Stimulated activated CD4-positive, alpha-beta T cell treated with anti-CD3 and anti-CD28 coated beads, Interleukin-15, amount 100 ng/mL, for 48 hours (primary cell): ENCODE results near the gene MIA2.
"Not testable (repeated sequence)": the region's sequence is repeated elsewhere in the genome, so short reads cannot be mapped to it uniquely, and the experiment has no call there.

Experiments
- DNase-seq, 2 donors: peaks; one replicate each; pipeline ENCODE4 v3.0.0-alpha.2; 2020; ENCODE audit warnings: low read depth in 2 of 2

Gene MIA2, protein sequence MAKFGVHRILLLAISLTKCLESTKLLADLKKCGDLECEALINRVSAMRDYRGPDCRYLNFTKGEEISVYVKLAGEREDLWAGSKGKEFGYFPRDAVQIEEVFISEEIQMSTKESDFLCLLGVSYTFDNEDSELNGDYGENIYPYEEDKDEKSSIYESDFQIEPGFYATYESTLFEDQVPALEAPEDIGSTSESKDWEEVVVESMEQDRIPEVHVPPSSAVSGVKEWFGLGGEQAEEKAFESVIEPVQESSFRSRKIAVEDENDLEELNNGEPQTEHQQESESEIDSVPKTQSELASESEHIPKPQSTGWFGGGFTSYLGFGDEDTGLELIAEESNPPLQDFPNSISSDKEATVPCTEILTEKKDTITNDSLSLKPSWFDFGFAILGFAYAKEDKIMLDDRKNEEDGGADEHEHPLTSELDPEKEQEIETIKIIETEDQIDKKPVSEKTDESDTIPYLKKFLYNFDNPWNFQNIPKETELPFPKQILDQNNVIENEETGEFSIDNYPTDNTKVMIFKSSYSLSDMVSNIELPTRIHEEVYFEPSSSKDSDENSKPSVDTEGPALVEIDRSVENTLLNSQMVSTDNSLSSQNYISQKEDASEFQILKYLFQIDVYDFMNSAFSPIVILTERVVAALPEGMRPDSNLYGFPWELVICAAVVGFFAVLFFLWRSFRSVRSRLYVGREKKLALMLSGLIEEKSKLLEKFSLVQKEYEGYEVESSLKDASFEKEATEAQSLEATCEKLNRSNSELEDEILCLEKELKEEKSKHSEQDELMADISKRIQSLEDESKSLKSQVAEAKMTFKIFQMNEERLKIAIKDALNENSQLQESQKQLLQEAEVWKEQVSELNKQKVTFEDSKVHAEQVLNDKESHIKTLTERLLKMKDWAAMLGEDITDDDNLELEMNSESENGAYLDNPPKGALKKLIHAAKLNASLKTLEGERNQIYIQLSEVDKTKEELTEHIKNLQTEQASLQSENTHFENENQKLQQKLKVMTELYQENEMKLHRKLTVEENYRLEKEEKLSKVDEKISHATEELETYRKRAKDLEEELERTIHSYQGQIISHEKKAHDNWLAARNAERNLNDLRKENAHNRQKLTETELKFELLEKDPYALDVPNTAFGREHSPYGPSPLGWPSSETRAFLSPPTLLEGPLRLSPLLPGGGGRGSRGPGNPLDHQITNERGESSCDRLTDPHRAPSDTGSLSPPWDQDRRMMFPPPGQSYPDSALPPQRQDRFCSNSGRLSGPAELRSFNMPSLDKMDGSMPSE (N-terminal part only)

DNA sequence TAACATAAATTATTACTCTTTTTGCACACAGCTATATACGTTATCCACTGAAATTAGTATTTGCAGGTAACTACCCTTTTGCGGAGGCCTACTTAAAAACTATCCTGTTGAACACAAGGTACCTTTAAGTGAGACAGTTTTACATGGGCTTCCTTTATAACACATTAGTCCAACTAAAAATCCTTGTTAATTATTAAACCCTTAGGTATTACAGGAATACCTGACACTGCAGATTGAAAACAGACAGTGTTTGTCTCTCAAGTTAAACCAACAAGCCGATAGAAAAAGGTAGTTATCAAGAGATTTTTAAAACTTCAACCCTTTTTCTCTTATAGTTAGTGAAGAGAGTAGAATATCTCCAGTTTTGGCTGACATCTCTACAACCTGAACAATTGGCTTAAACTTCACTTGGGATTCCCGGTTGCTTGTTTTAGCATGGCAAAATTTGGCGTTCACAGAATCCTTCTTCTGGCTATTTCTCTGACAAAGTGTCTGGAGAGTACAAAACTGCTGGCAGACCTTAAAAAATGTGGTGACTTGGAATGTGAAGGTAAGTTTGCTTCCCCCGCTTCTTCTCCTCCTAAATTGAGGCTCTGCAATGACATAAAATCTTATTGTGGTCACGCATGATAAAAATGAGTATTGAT, at the start of gene MIA2:
MIA2 (plus strand) TSS at position 236 of the 647 bp plus-strand sequence; CDS start at position 436, 200 bp downstream.
- DNase-seq: no peak

DNA sequence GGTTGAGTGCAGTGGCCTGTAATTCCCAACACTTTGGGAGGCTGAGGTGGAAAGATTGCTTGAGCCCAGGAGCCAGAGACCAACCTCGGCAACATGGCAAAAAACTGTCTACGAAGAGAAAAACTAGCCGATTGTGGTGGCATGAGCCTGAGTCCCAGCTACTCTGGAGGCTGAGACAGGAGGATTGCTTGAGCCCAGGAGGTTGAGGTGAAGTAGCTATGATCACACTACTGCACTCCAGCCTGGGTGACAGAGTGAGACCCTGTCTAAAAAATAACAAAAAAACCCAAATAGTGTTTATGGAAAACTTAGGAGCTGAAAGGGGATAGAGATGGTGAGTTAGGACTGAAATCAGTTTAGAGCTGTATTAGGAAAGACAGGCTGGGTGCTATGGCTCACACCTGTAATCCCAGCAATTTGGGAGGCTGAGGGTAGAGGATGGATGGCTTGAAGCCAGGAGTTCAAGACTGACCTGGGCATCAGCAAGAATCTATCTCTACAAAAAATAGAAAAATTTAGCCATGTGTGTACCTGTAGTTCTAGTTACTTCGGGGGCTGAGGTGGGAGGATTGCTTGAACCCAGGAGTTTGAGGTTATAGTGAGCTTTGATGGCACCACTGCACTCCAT, 49.0 kb upstream of the MIA2 start:
- no peak for DNase-seq

DNA sequence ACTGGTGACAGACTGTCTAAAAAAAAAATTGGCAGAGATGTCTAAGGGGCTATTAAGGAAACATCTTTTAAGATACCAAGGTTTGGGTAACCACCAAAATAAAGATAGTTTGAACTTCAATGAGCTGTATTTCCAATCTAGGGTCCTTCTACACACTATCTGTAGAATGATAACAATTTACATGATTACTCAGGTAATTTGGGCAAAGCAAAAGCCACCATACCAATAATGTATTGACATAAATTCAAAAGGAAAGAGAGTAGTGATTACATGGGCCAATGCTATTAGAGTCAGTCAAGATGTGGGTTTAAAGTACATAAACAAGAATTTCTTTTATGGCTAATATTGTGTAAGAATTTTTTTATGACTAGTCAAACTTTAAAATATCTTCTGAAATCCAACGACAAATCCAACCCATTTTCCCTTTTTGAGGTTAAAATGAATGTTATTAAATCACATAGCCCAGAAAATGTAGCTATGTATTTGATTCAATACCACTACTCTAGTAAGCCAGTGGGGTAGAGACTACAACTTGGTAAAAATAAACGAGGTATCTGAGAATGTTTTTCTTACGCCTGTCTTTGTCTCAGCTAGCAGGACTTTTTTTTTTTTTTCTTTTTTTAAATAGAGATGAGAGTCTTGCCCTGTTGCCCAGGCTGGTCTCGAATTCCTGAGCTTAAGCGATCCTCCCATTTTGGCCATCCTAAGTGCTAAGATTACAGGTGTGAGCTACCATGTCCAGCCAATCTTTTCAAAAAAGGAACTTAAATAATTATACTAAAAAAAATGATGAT, 48.3 kb upstream of the MIA2 start:
- DNase-seq: no peak

DNA sequence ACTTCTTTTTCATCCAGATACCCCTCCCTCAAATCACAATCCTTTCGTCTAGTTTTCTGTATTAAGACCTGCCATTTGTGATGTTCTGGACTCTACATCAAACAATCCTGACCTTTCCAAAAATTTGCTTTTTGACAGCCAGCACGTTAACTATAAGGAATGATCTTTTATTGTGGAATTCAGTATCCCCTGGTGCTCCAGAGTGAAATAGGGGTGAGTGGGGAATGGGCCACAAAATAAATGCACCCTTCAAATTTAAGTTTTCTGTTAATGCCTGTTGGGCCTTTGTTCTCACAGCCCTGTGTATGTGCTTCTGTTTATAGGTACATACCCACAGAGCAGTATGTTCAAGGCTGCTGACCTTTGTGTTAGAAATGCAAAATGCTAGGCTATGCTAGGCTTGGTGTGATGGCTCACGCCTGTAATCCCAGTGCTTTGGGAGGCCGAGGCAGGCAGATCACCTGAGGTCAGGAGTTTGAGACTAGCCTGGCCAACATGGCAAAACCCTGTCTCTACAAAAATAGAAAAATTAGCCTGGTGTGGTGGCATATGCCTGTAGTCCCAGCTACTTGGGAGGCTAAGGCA, 46.7 kb upstream of the MIA2 start:
- DNase-seq: no peak

DNA sequence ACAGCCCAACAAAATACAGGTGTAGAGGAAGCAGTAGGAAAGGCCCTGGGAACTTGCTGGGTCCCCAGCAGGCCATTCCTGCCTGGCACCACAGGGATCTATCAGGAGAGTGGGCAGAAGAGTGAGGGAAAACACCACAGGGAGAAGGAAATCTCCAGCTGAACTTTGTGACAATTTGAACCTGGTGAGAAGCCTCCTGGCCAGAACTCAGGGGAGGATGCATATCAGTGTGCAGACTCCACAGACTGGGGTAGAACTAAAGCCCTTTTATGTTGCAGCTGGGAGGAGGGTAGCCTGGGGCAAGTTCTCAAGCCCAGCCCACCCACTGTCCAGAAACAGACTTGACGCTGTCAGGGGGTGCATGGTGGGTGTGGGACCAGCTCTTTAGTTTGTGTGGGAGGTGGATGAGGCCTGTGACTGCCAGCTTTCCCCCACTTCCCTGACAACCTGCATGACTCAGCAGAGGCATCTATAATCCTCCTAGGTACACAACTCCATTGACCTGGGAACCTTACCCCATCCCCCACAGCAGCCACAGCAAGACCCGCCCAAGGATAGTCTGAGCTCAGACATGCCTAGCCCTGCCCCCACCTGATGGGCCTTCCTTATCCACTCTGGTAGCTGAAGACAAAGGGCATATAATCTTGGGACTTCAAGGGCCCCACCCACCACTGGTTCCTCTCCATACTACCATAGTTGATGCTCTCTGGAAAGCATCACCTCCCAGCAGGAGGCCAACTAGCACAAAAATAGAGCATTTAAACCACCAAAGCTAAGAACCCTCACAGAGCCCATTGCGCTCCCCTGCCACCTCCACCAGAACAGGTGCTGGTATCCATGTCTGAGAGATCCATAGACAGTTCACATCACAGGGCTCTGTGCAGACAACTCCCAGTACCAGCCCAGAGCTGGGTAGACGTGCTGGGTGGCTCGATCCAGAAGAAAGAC, 29.8 kb upstream of the MIA2 start:
- DNase-seq: no peak

DNA sequence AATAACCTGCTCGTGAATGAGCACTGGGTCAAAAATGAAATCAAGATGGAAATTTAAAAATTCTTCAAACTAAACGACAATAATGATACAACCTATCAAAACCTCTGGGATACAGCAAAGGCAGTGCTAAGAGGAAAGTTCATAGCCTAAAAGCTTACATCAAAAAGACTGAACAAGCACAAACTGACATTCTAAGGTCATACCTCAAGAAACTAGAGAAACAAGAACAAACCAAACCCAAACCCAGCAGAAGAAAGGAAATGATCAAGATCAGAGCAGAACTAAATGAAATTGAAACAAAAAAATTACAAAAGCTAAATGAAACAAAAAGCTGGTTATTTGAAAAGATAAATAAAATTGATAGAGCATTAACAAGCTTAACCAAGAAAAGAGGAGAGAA, 26.3 kb upstream of the MIA2 start:
- DNase-seq: not testable (repeated sequence)

DNA sequence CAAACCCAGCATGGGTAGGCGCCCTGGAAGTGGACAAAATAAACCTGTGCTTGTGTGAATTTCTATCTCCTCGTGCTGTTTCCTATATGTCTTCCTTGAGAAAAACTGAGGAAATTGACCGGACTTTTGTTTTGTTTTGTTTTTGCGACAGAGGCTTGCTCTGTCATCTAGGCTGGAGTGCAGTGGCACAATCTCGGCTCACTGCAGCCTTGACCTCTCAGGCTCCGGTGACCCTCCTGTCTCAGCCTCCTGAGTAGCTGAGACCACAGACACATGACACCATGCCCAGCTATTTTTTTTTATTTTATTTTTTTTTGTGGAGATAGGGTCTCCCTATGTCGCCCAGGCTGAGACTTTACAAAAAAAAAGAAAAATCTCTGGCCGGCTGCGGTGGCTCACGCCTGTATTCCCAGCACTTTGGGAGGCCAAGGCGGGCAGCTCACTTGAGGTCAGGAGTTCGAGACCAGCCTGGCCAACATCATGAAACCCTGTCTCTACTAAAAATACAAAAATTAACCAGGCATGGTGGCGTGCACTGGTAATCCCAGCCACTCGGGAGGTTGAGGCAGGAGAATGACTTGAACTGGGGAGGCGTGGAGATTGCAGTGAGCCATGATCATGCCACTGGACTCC, 22.5 kb upstream of the MIA2 start:
- no peak for DNase-seq

DNA sequence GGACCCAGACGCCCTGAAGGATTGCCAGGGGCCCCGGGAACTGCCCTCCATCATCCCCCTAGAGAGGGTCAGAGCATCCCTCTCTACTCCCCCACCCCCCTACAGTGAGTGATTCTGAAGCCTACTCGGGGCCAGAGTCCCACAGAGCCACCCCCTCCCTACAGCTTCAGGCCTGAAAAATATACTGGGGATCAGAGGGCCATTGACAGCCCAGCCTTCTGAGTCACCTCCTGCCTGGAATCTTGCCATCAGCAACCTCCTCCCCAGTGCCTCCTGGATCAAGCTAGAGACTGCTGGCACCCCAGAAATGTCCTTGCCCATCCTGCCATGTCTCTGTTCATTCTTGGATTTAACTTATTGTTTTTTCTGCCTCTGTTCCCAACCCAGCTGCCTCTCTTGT, 21.7 kb upstream of the MIA2 start:
- no peak for DNase-seq

DNA sequence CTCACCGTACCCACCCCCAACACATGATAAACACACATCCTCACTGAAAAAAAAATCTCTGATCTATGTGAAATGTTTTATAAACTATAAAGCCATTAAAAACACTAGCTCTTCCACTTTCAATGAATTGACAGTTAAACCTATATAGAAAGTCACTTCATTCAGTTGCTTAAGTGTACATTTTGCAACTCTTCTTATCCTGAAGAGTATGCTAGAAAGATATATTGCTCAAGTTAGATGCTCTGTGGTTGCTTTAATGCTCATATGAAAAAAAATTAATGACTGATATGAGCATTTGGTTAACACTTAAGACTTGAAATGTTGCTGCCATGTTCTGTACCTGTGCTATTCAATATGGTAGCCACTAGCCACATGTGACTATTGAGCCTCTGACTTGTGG, 21.0 kb upstream of the MIA2 start:
- no peak for DNase-seq

DNA sequence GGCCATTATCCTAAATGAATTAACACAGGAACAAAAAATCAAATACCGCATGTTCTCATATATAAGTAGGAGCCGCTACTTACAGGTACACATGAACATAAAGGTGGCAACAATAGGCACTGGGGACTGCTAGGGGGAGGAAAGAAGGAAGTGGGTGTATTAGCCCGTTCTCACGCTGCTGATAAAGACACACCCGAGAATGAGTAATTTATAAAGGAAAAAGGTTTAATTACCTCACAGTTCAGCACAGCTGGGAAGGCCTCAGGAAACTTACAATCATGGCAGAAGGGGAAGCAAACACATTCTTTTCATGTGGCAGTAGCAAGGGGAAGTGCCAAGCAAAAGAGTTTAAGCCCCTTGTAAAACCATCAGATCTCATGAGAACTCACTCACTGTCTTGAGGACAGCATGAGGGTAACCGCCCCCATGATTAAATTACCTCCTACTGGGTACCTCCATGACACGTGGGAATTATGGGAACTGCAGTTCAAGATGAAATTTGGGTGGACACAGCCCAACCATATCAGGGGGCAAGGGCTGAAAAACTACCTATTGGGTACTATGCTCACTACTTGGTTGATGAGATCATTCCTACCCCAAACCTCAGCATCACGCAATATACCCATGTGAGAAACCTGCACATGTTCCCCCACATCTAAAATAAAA, 16.4 kb upstream of the MIA2 start:
- DNase-seq: no peak

DNA sequence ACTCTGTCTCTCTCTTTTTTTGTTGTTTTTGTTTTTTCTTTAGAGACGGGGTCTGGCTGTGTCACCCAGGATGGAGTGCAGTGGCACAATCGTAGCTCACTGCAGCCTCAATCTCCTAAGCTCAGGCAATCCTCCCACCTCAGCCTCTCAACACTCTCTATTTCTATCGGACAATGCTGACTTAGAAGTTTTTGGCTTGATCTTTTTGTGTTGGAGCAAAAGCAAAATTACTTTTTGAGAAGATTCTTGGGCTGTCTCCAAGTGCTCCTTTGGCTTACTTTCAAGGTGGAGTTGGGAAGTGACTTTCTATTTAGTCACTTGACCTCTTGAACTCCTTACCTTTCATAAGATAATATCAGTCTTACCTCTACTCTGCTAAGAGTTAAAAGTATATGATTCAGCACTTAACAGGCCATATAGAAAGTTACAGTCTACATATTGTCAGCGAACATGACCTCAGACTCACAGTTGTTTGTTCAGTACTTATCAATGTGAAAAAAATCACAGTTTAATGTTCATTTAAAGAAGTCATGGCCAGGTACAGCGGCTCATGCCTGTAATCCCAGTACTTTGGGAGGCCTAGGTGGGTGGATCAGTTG, 15.4 kb upstream of the MIA2 start:
- DNase-seq: no peak

DNA sequence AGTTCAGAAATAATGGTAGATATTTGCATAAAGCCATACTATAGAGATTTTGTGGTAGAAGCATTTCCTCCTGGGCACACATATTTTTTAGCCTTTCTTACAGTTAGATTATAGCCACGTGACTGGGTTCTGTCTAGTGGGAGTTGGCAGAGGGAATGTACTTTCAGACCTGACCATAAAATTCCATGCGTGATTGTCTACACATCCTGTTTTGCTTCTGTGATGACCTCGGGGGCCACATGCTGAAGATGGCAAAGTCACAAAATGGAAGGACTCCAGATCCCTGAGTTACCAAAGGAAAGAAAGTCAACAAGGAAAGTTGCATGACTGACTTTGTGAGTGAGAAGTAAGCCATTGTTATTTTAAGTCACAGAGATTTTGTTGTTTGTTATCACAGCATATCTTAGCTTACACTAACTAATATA, 14.6 kb upstream of the MIA2 start:
- no peak for DNase-seq

DNA sequence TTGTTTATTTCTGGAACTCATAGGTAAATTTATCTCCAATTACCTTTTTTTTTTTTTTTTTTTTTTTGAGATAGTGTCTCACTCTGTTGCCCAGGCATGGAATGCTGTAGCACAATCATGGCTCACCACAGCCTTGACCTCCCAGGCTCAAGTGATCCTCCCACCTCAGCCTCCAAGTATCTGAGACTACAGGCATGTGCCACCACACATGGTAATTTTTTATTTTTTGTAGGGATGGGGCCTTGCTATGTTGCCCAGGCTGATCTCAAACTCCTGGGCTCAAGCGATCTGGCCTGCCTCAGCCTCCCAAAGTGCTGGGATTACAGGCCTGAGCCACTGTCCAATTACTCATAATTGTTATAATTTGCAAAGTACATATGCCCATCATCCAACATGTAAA, 13.2 kb upstream of the MIA2 start:
- not testable (repeated sequence) for DNase-seq

DNA sequence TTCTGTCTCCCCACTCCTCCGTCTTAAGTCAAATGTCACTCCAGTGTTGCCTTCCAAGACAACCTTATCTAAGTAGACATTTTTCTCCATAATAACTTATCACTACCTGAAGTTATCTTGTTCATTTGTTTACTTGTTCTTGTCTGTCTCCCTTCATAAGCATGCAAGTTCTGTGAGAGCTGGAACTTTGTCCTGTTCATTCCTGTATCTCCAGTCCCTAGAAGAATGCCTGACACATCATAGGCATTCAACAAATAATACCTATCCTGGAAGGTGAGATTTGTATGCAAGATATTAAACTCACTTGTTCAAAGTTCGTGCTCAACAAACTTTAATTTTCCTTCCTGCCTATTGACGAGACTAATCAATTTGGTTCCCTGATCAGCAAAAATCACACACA, 5.7 kb upstream of the MIA2 start:
- DNase-seq: no peak

DNA sequence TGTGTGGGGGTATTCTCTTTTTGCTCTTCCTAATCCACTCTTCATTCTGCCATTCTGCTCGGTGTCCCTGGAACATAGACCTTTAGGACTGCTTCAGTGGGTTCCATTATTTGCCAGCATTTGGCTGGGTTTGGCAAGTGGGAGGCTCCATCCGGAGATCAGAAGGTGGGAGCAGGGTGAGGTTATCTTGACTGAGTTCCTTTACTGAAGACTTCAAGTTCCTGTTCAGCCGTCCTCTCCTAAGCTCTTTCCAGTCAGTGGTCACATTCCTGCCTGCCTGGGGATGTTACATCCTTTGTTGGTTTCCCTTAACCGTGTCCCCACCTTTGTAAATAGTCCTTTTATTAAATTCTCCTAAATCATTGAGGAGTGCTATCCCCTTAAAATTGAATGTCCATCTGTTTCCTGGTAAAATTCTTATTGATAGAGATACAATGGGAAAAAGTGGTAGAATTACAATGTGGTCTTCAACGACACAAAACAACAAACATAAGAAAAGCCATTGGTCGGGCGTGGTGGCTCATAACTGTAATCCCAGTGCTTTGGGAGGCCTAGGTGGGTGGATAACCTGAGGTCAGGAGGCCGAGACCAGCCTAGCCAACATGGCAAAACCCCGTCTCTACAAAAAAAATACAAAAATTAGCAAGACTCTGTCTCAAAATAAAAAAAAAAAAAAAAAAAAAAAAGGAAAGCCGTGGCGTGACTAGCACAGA, 5.0 kb upstream of the MIA2 start:
- peak in 1 of 2 donors; percentile 12 for DNase-seq

DNA sequence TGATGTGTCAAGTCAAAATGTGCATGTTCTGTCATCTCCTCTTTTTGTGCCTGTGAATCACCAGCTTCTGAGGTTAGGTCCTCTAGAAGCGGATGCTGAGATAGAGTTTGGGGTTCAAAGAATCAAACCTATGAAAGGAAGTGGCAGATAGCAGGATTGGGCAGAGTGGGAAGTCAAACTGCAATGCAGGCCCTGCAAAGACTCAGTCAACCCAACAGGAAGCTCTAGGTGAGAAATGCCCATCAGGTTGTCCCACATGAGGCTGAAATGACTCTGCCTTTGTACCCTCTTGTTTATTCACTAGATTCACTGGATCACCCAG, 4.5 kb upstream of the MIA2 start:
- DNase-seq: peak; percentile 45 to 52

DNA sequence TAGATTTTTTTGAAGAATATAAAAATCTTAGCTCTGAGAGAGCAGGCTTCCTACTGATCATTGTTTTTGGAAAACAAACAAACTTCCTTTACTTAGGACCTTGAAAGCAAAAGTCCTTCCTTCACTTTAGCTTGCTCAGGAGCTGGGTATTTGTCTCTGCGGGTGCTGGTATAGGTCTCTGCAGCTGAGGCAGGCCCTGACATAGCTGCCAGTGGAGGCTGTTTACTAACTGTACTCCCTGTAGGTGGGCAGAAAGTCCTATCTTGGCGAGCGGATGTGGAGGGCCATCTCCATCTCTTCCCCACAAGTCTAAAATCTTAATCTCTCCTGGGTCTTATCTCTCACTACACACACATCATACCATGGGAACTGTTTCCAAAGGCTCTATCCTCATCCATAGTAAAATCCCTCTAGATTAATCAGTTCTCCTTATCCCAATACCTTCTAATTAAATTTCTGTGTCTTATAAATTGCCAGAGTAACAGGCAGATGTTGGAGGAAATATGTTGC, 4.1 kb upstream of the MIA2 start:
- no peak for DNase-seq
